Mammary epithelial cell (primary cell): ENCODE data around the gene ZNF821.

ENCODE experiments used
- CTCF ChIP-seq, 2 donors: IDR thresholded peaks in 1 of 2; conservative IDR thresholded peaks in 1 of 2; 2 replicates each; pipeline ENCODE4 v1.5.1; 2011 to 2012; ENCODE audit warnings: inconsistent platforms in 2 of 2, low read length in 2 of 2, mild to moderate bottlenecking in 2 of 2, control low read depth in 1 of 2, low read depth in 1 of 2; ENCODE audit not compliant: insufficient read depth in 1 of 2; ENCODE audit errors: extremely low read depth in 1 of 2
- EZH2 ChIP-seq: IDR thresholded peaks from 2 replicates; pipeline ENCODE4 v1.6.1; 2012; ENCODE audit warnings: low read length, inconsistent platforms, borderline replicate concordance

- TF ChIP-seq CTCF (conservative IDR thresholded peaks at IDR 0.05 in 1 of 2, IDR thresholded peaks at IDR 0.05 in 1 of 2; ENCODE audit: extremely low read depth in 1 of 2, insufficient read depth in 1 of 2, low read depth in 1 of 2, low read length in 2 of 2) (no peak), EZH2 (no peak)
Observed at GRCh38 chr16:71924710-71925109, 40.7 kb upstream of the ZNF821 start.
